ENCODE results near the gene FAM151A.

DNA sequence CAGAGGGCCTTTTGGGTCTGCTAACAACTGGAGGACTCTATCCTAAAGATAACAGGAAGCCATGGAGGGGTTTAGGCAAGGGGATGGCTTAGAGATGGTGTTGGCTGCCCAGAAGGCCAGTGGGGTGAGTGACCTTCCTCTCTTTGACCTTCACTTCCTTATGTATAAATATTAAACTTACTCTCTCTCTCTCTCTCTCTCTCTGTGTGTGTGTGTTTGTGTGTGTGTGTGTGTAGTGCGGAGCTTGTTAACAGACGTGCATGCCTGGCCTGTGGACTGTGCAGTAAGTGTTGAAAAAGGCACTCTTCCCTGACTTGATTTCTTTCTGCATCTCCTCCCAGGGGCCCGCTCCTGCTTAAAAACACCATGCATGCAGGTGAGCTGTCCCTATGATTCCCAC lies 28.3 kb upstream of the FAM151A start:
- TF ChIP-seq, protein P1, sequence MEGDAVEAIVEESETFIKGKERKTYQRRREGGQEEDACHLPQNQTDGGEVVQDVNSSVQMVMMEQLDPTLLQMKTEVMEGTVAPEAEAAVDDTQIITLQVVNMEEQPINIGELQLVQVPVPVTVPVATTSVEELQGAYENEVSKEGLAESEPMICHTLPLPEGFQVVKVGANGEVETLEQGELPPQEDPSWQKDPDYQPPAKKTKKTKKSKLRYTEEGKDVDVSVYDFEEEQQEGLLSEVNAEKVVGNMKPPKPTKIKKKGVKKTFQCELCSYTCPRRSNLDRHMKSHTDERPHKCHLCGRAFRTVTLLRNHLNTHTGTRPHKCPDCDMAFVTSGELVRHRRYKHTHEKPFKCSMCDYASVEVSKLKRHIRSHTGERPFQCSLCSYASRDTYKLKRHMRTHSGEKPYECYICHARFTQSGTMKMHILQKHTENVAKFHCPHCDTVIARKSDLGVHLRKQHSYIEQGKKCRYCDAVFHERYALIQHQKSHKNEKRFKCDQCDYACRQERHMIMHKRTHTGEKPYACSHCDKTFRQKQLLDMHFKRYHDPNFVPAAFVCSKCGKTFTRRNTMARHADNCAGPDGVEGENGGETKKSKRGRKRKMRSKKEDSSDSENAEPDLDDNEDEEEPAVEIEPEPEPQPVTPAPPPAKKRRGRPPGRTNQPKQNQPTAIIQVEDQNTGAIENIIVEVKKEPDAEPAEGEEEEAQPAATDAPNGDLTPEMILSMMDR (IDR thresholded peaks at IDR 0.05; ENCODE audit: low read depth, low read length): no peak
- TF ChIP-seq POLR2A (IDR thresholded peaks at IDR 0.05; ENCODE audit: extremely low read depth, insufficient read length): no peak
